H9 (cell line): Measurements from ENCODE around the gene BCAR1. TPM values are rescaled to one million over a fixed set of nuclear protein-coding genes. Genes with fewer than 3 reads are reported as not detected.

Experiments
- DNase-seq: peaks from one replicate; pipeline ENCODE4 v3.0.0-alpha.2; 2017
- H2AFZ ChIP-seq: one replicate; pipeline ENCODE4 v1.6.1; 2013; ENCODE audit warnings: mild to moderate bottlenecking, low read length, control low read depth, moderate library complexity
- H2AK5ac ChIP-seq: 2 replicates; pipeline ENCODE4 v1.6.1; 2013; ENCODE audit warnings: low read length, control low read depth, mixed read lengths; ENCODE audit not compliant: insufficient read length
- H2BK120ac ChIP-seq: one replicate; pipeline ENCODE4 v1.6.1; 2013; ENCODE audit warnings: low read depth, mild to moderate bottlenecking, low read length, control low read depth, inconsistent platforms; ENCODE audit not compliant: poor library complexity, severe bottlenecking
- H2BK12ac ChIP-seq: 2 replicates; pipeline ENCODE4 v1.6.1; 2013; ENCODE audit warnings: low read length, control low read depth, mixed read lengths, low read depth; ENCODE audit not compliant: insufficient read length
- H2BK15ac ChIP-seq: 2 replicates; pipeline ENCODE4 v1.6.1; 2013; ENCODE audit warnings: low read depth, low read length, control low read depth
- H2BK20ac ChIP-seq: one replicate; pipeline ENCODE4 v1.6.1; 2013; ENCODE audit warnings: low read depth, mild to moderate bottlenecking, low read length, control low read depth, inconsistent platforms; ENCODE audit not compliant: poor library complexity, severe bottlenecking
- H2BK5ac ChIP-seq: 2 replicates; pipeline ENCODE4 v1.6.1; 2013; ENCODE audit warnings: low read length, control low read depth, mixed read lengths; ENCODE audit not compliant: insufficient read length
- H3K14ac ChIP-seq: 2 replicates; pipeline ENCODE4 v1.6.1; 2013; ENCODE audit warnings: low read length, control low read depth; ENCODE audit not compliant: insufficient read depth
- H3K18ac ChIP-seq: 2 replicates; pipeline ENCODE4 v1.6.1; 2013; ENCODE audit warnings: low read depth, mild to moderate bottlenecking, mixed read lengths, low read length, control low read depth; ENCODE audit not compliant: insufficient read length
- H3K23ac ChIP-seq: 2 replicates; pipeline ENCODE4 v1.6.1; 2013; ENCODE audit warnings: low read length, control low read depth, mixed read lengths, low read depth; ENCODE audit not compliant: insufficient read length
- H3K23me2 ChIP-seq: 2 replicates; pipeline ENCODE4 v1.6.1; 2013; ENCODE audit warnings: low read depth, mild to moderate bottlenecking, mixed read lengths, low read length, control low read depth; ENCODE audit not compliant: insufficient read length, poor library complexity, severe bottlenecking
- H3K27ac ChIP-seq: 2 replicates; pipeline ENCODE4 v1.5.1; 2013; ENCODE audit warnings: low read length, control low read depth, mixed read lengths, low read depth; ENCODE audit not compliant: insufficient read length
- H3K27me3 ChIP-seq: 2 replicates; pipeline ENCODE4 v1.6.1; 2013; ENCODE audit warnings: low read length, control low read depth, inconsistent platforms; ENCODE audit not compliant: insufficient read depth
- H3K4ac ChIP-seq: 2 replicates; pipeline ENCODE4 v1.6.1; 2013; ENCODE audit warnings: low read depth, mild to moderate bottlenecking, control low read depth, inconsistent platforms, low read length, moderate library complexity
- H3K4me1 ChIP-seq: 2 replicates; pipeline ENCODE4 v1.6.1; 2013; ENCODE audit warnings: low read length, control low read depth, inconsistent platforms; ENCODE audit not compliant: insufficient read depth
- H3K4me2 ChIP-seq: 2 replicates; pipeline ENCODE4 v1.6.1; 2013; ENCODE audit warnings: low read length, control low read depth, mixed read lengths; ENCODE audit not compliant: insufficient read length, insufficient read depth
- H3K56ac ChIP-seq: 2 replicates; pipeline ENCODE4 v1.6.1; 2013; ENCODE audit warnings: low read depth, mild to moderate bottlenecking, mixed read lengths, low read length, control low read depth; ENCODE audit not compliant: insufficient read length
- H3K79me1 ChIP-seq: 2 replicates; pipeline ENCODE4 v1.6.1; 2013; ENCODE audit warnings: low read depth, mild to moderate bottlenecking, moderate library complexity, low read length, control low read depth, inconsistent platforms; ENCODE audit not compliant: insufficient read depth, poor library complexity, severe bottlenecking
- H3K79me2 ChIP-seq: 2 replicates; pipeline ENCODE4 v1.6.1; 2013; ENCODE audit warnings: low read length, control low read depth, inconsistent platforms; ENCODE audit not compliant: insufficient read depth
- H3K9ac ChIP-seq: 2 replicates; pipeline ENCODE4 v1.6.1; 2013; ENCODE audit warnings: low read length, control low read depth, mixed read lengths; ENCODE audit not compliant: insufficient read length; ENCODE audit errors: extremely low read depth
- H3K9me3 ChIP-seq: one replicate; pipeline ENCODE4 v1.6.1; 2013; ENCODE audit warnings: low read depth, low read length, inconsistent platforms; ENCODE audit not compliant: control insufficient read depth
- H3T11ph ChIP-seq: one replicate; pipeline ENCODE4 v1.6.1; 2013; ENCODE audit warnings: mild to moderate bottlenecking, low read length, control low read depth, inconsistent platforms
- H4K20me1 ChIP-seq: one replicate; pipeline ENCODE4 v1.6.1; 2013; ENCODE audit not compliant: control insufficient read depth, insufficient read length, insufficient read depth
- H4K5ac ChIP-seq: 2 replicates; pipeline ENCODE4 v1.6.1; 2013; ENCODE audit warnings: low read depth, mild to moderate bottlenecking, mixed read lengths, low read length, control low read depth; ENCODE audit not compliant: insufficient read length
- H4K8ac ChIP-seq: replicated peaks from 2 replicates; pipeline ENCODE4 v1.6.1; 2013; ENCODE audit warnings: low read length, control low read depth, mixed read lengths, low read depth; ENCODE audit not compliant: insufficient read length
- H4K91ac ChIP-seq: 2 replicates; pipeline ENCODE4 v1.6.1; 2013; ENCODE audit warnings: low read depth, mild to moderate bottlenecking, moderate library complexity, mixed read lengths, low read length, control low read depth; ENCODE audit not compliant: insufficient read length
- H3K27ac Mint-ChIP-seq, 3 experiments: 2 replicates in 2 of 3; 3 replicates in 1 of 3; pipeline ENCODE4 v1.8.0; 2020 to 2021; ENCODE audit warnings: mixed read lengths in 3 of 3, mild to moderate bottlenecking in 1 of 3, moderate library complexity in 1 of 3
- H3K27me3 Mint-ChIP-seq: 2 replicates; pipeline ENCODE4 v1.8.0; 2021; ENCODE audit warnings: low read depth, mild to moderate bottlenecking, moderate library complexity, mixed read lengths
- H3K36me3 Mint-ChIP-seq, 3 experiments: 2 replicates in 2 of 3; 3 replicates in 1 of 3; pipeline ENCODE4 v1.8.0; 2020 to 2021; ENCODE audit warnings: low read depth in 3 of 3, mixed read lengths in 3 of 3; ENCODE audit not compliant: insufficient read depth in 1 of 3
- H3K4me1 Mint-ChIP-seq, 2 experiments: 2 replicates each; pipeline ENCODE4 v1.8.0; 2020; ENCODE audit warnings: mixed read lengths in 2 of 2
- H3K4me3 Mint-ChIP-seq, 2 experiments: 2 replicates in 1 of 2; 3 replicates in 1 of 2; pipeline ENCODE4 v1.8.0; 2020 to 2021; ENCODE audit warnings: mild to moderate bottlenecking in 2 of 2, mixed read lengths in 2 of 2, moderate library complexity in 1 of 2
- H3K9me3 Mint-ChIP-seq, 2 experiments: 2 replicates in 1 of 2; 3 replicates in 1 of 2; pipeline ENCODE4 v1.8.0; 2020; ENCODE audit warnings: mild to moderate bottlenecking in 2 of 2, mixed read lengths in 2 of 2, moderate library complexity in 1 of 2
- CTCF ChIP-seq: fragments of 200-600 bp; sonication (generic); conservative IDR thresholded peaks from 3 replicates; pipeline ENCODE4 v1.8.0; 2021; ENCODE audit warnings: antibody characterized with exemption, mild to moderate bottlenecking
- WGBS: extraction: QIAGEN DNeasy Blood & Tissue Kit; methylation state at CpG from one replicate; pipeline ENCODE4 v1.1.7; 2013; ENCODE audit warnings: missing lambda C conversion rate, low lambda C conversion rate, mixed read lengths; ENCODE audit not compliant: insufficient read length; ENCODE audit errors: extremely low coverage; 5-methylcytosine and 5-hydroxymethylcytosine counted together
- total RNA-seq: library from RNA; stranded (reverse); gene quantifications from 2 replicates; pipeline ENCODE4 v1.2.1, GENCODE V29; 2021

The BCAR1 gene
- total RNA-seq, 1 experiment from 2014 or later: 97.1 TPM

GRCh38 chr16:75272097-75272551, 20.7 kb upstream of the BCAR1 start:
- no peak overlapping the region for H3K27ac Mint-ChIP-seq
- H2BK20ac ChIP-seq: no peak overlapping the region
- H3K18ac ChIP-seq: no peak overlapping the region
- no peak for DNase-seq
- H4K20me1 ChIP-seq: no peaks in the 10 kb centered on the region
- no peak overlapping the region for H2BK5ac ChIP-seq
- no peak overlapping the region for H3T11ph ChIP-seq
- TF ChIP-seq CTCF: no peak
- no peak overlapping the region for H2AFZ ChIP-seq
- no peak overlapping the region for H4K5ac ChIP-seq
- H3K4me1 Mint-ChIP-seq: no peaks in the 10 kb centered on the region; a peak in 1 of 4 replicates
- H3K9ac ChIP-seq: no peak overlapping the region
- no peaks in the 10 kb centered on the region; the same call in 1 of the 2 replicates for H3K4me1 ChIP-seq
- H2BK12ac ChIP-seq: no peak overlapping the region
- no peak overlapping the region for H2AK5ac ChIP-seq
- H3K9me3 Mint-ChIP-seq: no peaks in the 10 kb centered on the region
- H3K23me2 ChIP-seq: no peaks in the 10 kb centered on the region
- H3K23ac ChIP-seq: no peak overlapping the region
- H3K4me3 Mint-ChIP-seq: no peak overlapping the region
- H4K91ac ChIP-seq: no peak overlapping the region
- no peak overlapping the region for H2BK15ac ChIP-seq
- H3K79me1 ChIP-seq: no peaks in the 10 kb centered on the region
- no peaks in the 10 kb centered on the region for H3K27me3 ChIP-seq
- no peaks in the 10 kb centered on the region; the same call in 1 of the 2 replicates for H3K27me3 Mint-ChIP-seq
- no peak overlapping the region for H3K27ac ChIP-seq
- H3K4me2 ChIP-seq: no peak overlapping the region
- H4K8ac ChIP-seq: no peak overlapping the region
- H3K56ac ChIP-seq: no peak overlapping the region
- no peak overlapping the region for H3K14ac ChIP-seq
- no peaks in the 10 kb centered on the region for H3K79me2 ChIP-seq
- no peaks in the 10 kb centered on the region for H3K36me3 Mint-ChIP-seq
- H2BK120ac ChIP-seq: no peak overlapping the region
- H3K9me3 ChIP-seq: no peaks in the 10 kb centered on the region
- no peak overlapping the region for H3K4ac ChIP-seq
- WGBS: no CpG with 5 or more reads among the region's 12 CpGs
